ENCODE measurements around the gene NAV1.

GRCh38 chr1:201515062-201515750 is 23.7 kb upstream of the NAV1 start:
- no peak for TF ChIP-seq CTCF (IDR thresholded peaks at IDR 0.05; ENCODE audit: extremely low read depth in 1 of 2, insufficient read depth in 1 of 2, low read depth in 1 of 2, low read length in 2 of 2)
- no peak for TF ChIP-seq EZH2 (IDR thresholded peaks at IDR 0.05; ENCODE audit: borderline replicate concordance, low read depth, low read length, severe bottlenecking)
- TF ChIP-seq POLR2A (IDR thresholded peaks at IDR 0.05; ENCODE audit: low read depth, low read length), result no peak
- no peak for TF ChIP-seq MAX (IDR thresholded peaks at IDR 0.05; ENCODE audit: insufficient read depth, insufficient read length)
- TF ChIP-seq MYC (IDR thresholded peaks at IDR 0.05; ENCODE audit: low read depth, low read length), result no peak
- TF ChIP-seq FOS (IDR thresholded peaks at IDR 0.05; ENCODE audit: borderline replicate concordance, insufficient read depth, low read length), result no peak
